Calu3 (cell line): ENCODE data around the gene BCLAF3. TPM values are rescaled to one million over a fixed set of nuclear protein-coding genes. Genes with fewer than 3 reads are reported as not detected.

Experiments
- BruUV-seq: library from RNA; stranded (reverse); fragments of 400-500 nt; replicated peaks from 2 replicates; lab custom pipeline; 2021; lab: Mats Ljungman, UMichigan
- CTCF ChIA-PET: fragments of 300-600 bp; sonication (Branson Sonifier 250); formaldehyde crosslinking; loops from one replicate; lab custom pipeline; 2022; ENCODE audit warnings: antibody characterized with exemption; lab: Charles Lee
- DNase-seq: peaks from one replicate; pipeline ENCODE4 v3.0.0; 2022
- H3K27ac Mint-ChIP-seq: one replicate; pipeline ENCODE4 v1.8.0; 2022; ENCODE audit warnings: mixed read lengths; ENCODE audit not compliant: unreplicated experiment
- H3K27me3 Mint-ChIP-seq: one replicate; pipeline ENCODE4 v1.8.0; 2022; ENCODE audit warnings: mixed read lengths; ENCODE audit not compliant: unreplicated experiment
- H3K36me3 Mint-ChIP-seq: one replicate; pipeline ENCODE4 v1.8.0; 2022; ENCODE audit warnings: mild to moderate bottlenecking, moderate library complexity, mixed read lengths; ENCODE audit not compliant: insufficient read depth, unreplicated experiment
- H3K4me1 Mint-ChIP-seq: one replicate; pipeline ENCODE4 v1.8.0; 2022; ENCODE audit warnings: mild to moderate bottlenecking, low read depth, mixed read lengths; ENCODE audit not compliant: unreplicated experiment
- H3K4me3 Mint-ChIP-seq: one replicate; pipeline ENCODE4 v1.8.0; 2022; ENCODE audit warnings: mild to moderate bottlenecking, low read depth, moderate library complexity, mixed read lengths; ENCODE audit not compliant: unreplicated experiment
- H3K9me3 Mint-ChIP-seq: one replicate; pipeline ENCODE4 v1.8.0; 2022; ENCODE audit warnings: low read depth, mixed read lengths; ENCODE audit not compliant: unreplicated experiment
- CTCF ChIP-seq: fragments of 200-600 bp; IDR thresholded peaks from one replicate; pipeline ENCODE4 v1.8.0; 2022; ENCODE audit warnings: antibody characterized with exemption; ENCODE audit not compliant: unreplicated experiment
- intact Hi-C: fragments of 100-400 bp; cut with micrococcal nuclease; formaldehyde crosslinking; loops from one replicate; pipeline ENCODE4 v1.10.0; 2022; ENCODE audit not compliant: unreplicated experiment
- total RNA-seq: library from RNA; stranded (reverse); gene quantifications from 2 replicates; pipeline ENCODE4 v1.2.3, GENCODE V29; 2022

BCLAF3 gene
- total RNA-seq, 1 experiment from 2014 or later, result 11.1 TPM

- Mint-ChIP-seq H3K4me3 (no peak overlapping the region), H3K27ac (no peak overlapping the region), H3K27me3 (no peaks in the 10 kb centered on the region), H3K9me3 (no peaks in the 10 kb centered on the region), H3K4me1 (no peaks in the 10 kb centered on the region), H3K36me3 (no peaks in the 10 kb centered on the region)
- intact Hi-C loops, result no loop called here
- CTCF ChIA-PET, result no interaction called here
- DNase-seq, result no peak
- BruUV-seq, result no TSS peak
- no peak for TF ChIP-seq CTCF
These were observed 17.2 kb upstream of the BCLAF3 start for GRCh38 chrX:20007962-20008622.

GRCh38 chrX:20005883-20006282, 15.0 kb upstream of the BCLAF3 start:
- intact Hi-C loops, result no loop called here
- H3K9me3 Mint-ChIP-seq, result no peaks in the 10 kb centered on the region

GRCh38 chrX:20001588-20001987, 10.7 kb upstream of the BCLAF3 start:
- intact Hi-C loops, result no loop called here
- Mint-ChIP-seq H3K27ac (no peak overlapping the region), H3K36me3 (no peaks in the 10 kb centered on the region), H3K4me3 (no peak overlapping the region), H3K4me1 (no peaks in the 10 kb centered on the region), H3K27me3 (no peaks in the 10 kb centered on the region), H3K9me3 (no peaks in the 10 kb centered on the region)
- TF ChIP-seq CTCF, result no peak
- DNase-seq, result no peak
- CTCF ChIA-PET, result no interaction called here
- BruUV-seq, result no TSS peak

More at GRCh38 chrX:20005883-20006282, 15.0 kb upstream of the BCLAF3 start:
- no peak for TF ChIP-seq CTCF
- no peaks in the 10 kb centered on the region for H3K27me3 Mint-ChIP-seq
- CTCF ChIA-PET, result no interaction called here
- DNase-seq, result no peak
- no peak overlapping the region for H3K4me3 Mint-ChIP-seq
- no peaks in the 10 kb centered on the region for H3K36me3 Mint-ChIP-seq
- no peak overlapping the region for H3K27ac Mint-ChIP-seq
- no TSS peak for BruUV-seq
- no peaks in the 10 kb centered on the region for H3K4me1 Mint-ChIP-seq

- CTCF ChIA-PET, result interaction anchor here (1.3 kb wide), 1 partner anchor 76 kb away, joined by 6 read pairs; no protein-coding TSS in a partner anchor
- Mint-ChIP-seq H3K27me3 (peaks cover 13% of the 10 kb centered on the region), H3K4me1 (peaks cover 9% of the 10 kb centered on the region), H3K4me3 (peak overlapping the region; percentile 71), H3K27ac (no peak overlapping the region), H3K36me3 (peaks cover 13% of the 10 kb centered on the region), H3K9me3 (no peaks in the 10 kb centered on the region)
- no TSS peak for BruUV-seq
- no peak for DNase-seq
- intact Hi-C loops, result loop anchor here (2.0 kb wide), 2 partner anchors 75 to 85 kb away; no protein-coding TSS in a partner anchor
- no peak for TF ChIP-seq CTCF
These were observed 473 bp upstream of the BCLAF3 start for GRCh38 chrX:19991350-19991718.
